Stomach smooth muscle (tissue), 2 donors: Measurements from ENCODE around the gene NUAK1.

ENCODE experiments used
- H3K27ac ChIP-seq: one replicate; pipeline ENCODE4 v1.7.0; 2013; ENCODE audit warnings: mild to moderate bottlenecking, low read length, inconsistent platforms
- H3K27me3 ChIP-seq, 2 donors: one replicate each; pipeline ENCODE4 v1.7.0; 2013; ENCODE audit warnings: low read length in 2 of 2; ENCODE audit not compliant: insufficient read depth in 2 of 2, control insufficient read depth in 1 of 2
- H3K36me3 ChIP-seq, 2 donors: one replicate each; pipeline ENCODE4 v1.7.0; 2013; ENCODE audit warnings: low read length in 2 of 2; ENCODE audit not compliant: control insufficient read depth in 2 of 2, insufficient read depth in 2 of 2
- H3K4me1 ChIP-seq: one replicate; pipeline ENCODE4 v1.7.0; 2013; ENCODE audit warnings: low read length; ENCODE audit not compliant: control insufficient read depth, insufficient read depth
- H3K4me3 ChIP-seq, 2 donors: one replicate each; pipeline ENCODE4 v1.7.0; 2013; ENCODE audit warnings: low read length in 2 of 2
- H3K9ac ChIP-seq, 2 donors: one replicate each; pipeline ENCODE4 v1.7.0; 2013; ENCODE audit warnings: low read length in 2 of 2, mild to moderate bottlenecking in 1 of 2
- H3K9me3 ChIP-seq, 2 donors: one replicate each; pipeline ENCODE4 v1.7.0; 2013; ENCODE audit warnings: low read length in 2 of 2; ENCODE audit not compliant: control insufficient read depth in 2 of 2
- donor health status: healthy.
- donor health status: Pancreatic carcinoma.

NUAK1 gene

GRCh38 chr12:106138633-106139421 lies at the start of gene NUAK1:
TSS of gene NUAK1 (minus strand) at chr12:106138954. CDS start at chr12:106138653, 301 bp downstream.
- no peaks in the 10 kb centered on the region for H3K36me3 ChIP-seq
- H3K4me1 ChIP-seq: peaks cover 61% of the 10 kb centered on the region
- no peaks in the 10 kb centered on the region for H3K9me3 ChIP-seq
- peak within 1 kb of the TSS; percentile 59 to 85 for H3K4me3 ChIP-seq
- H3K27me3 ChIP-seq: no peaks in the 10 kb centered on the region
- peak within 1 kb of the TSS; percentile 77 to 91 for H3K9ac ChIP-seq
- H3K27ac ChIP-seq: peak within 1 kb of the TSS; percentile 92

GRCh38 chr12:106188256-106188655 lies 49.5 kb upstream of the NUAK1 start:
- H3K4me1 ChIP-seq: peaks cover 2% of the 10 kb centered on the region
- no peak overlapping the region for H3K27ac ChIP-seq
- no peaks in the 10 kb centered on the region for H3K9me3 ChIP-seq
- no peak overlapping the region for H3K4me3 ChIP-seq
- H3K27me3 ChIP-seq: no peaks in the 10 kb centered on the region
- no peaks in the 10 kb centered on the region for H3K36me3 ChIP-seq
- no peak overlapping the region for H3K9ac ChIP-seq

- Histone ChIP-seq H3K27me3 (no peaks in the 10 kb centered on the region), H3K27ac (no peak overlapping the region), H3K9me3 (no peaks in the 10 kb centered on the region), H3K4me3 (no peak overlapping the region), H3K36me3 (no peaks in the 10 kb centered on the region), H3K4me1 (no peaks in the 10 kb centered on the region), H3K9ac (no peak overlapping the region)
These were observed 49.1 kb upstream of the NUAK1 start for GRCh38 chr12:106187842-106188241.

GRCh38 chr12:106187155-106187789 lies 48.5 kb upstream of the NUAK1 start:
- no peak overlapping the region for H3K27ac ChIP-seq
- no peaks in the 10 kb centered on the region for H3K9me3 ChIP-seq
- no peaks in the 10 kb centered on the region for H3K4me1 ChIP-seq
- H3K27me3 ChIP-seq: no peaks in the 10 kb centered on the region
- H3K4me3 ChIP-seq: no peak overlapping the region
- no peaks in the 10 kb centered on the region for H3K36me3 ChIP-seq
- H3K9ac ChIP-seq: no peak overlapping the region

GRCh38 chr12:106183735-106184134 lies 45.0 kb upstream of the NUAK1 start:
- H3K27ac ChIP-seq: no peak overlapping the region

GRCh38 chr12:106181401-106182114 lies 42.8 kb upstream of the NUAK1 start:
- no peak overlapping the region for H3K9ac ChIP-seq
- peaks cover 2% of the 10 kb centered on the region for H3K4me1 ChIP-seq
- H3K4me3 ChIP-seq: no peak overlapping the region
- no peaks in the 10 kb centered on the region for H3K9me3 ChIP-seq
- H3K36me3 ChIP-seq: no peaks in the 10 kb centered on the region
- peaks cover 0 to 3% of the 10 kb centered on the region in 2 donors for H3K27me3 ChIP-seq
- H3K27ac ChIP-seq: no peak overlapping the region

More at GRCh38 chr12:106183735-106184134, 45.0 kb upstream of the NUAK1 start:
- Histone ChIP-seq H3K4me1 (no peaks in the 10 kb centered on the region), H3K36me3 (no peaks in the 10 kb centered on the region), H3K4me3 (no peak overlapping the region), H3K9me3 (no peaks in the 10 kb centered on the region), H3K27me3 (no peaks in the 10 kb centered on the region), H3K9ac (no peak overlapping the region)

GRCh38 chr12:106179086-106179485 lies 40.3 kb upstream of the NUAK1 start:
- H3K27me3 ChIP-seq: peaks cover 0 to 3% of the 10 kb centered on the region in 2 donors
- peak overlapping the region; percentile 64 for H3K27ac ChIP-seq
- no peak overlapping the region for H3K9ac ChIP-seq
- no peaks in the 10 kb centered on the region for H3K36me3 ChIP-seq
- H3K4me3 ChIP-seq: no peak overlapping the region
- peaks cover 2% of the 10 kb centered on the region for H3K4me1 ChIP-seq
- no peaks in the 10 kb centered on the region for H3K9me3 ChIP-seq

- Histone ChIP-seq H3K27ac (peak overlapping the region; percentile 64), H3K4me1 (peaks cover 2% of the 10 kb centered on the region), H3K27me3 (peaks cover 0 to 3% of the 10 kb centered on the region in 2 donors), H3K36me3 (no peaks in the 10 kb centered on the region), H3K9ac (no peak overlapping the region), H3K4me3 (no peak overlapping the region), H3K9me3 (no peaks in the 10 kb centered on the region)
These were observed 39.8 kb upstream of the NUAK1 start for GRCh38 chr12:106178562-106178961.

- H3K27ac ChIP-seq: no peak overlapping the region
- H3K4me3 ChIP-seq: no peak overlapping the region
These were observed 37.8 kb upstream of the NUAK1 start for GRCh38 chr12:106176560-106176959.

GRCh38 chr12:106174876-106175275 lies 36.1 kb upstream of the NUAK1 start:
- Histone ChIP-seq H3K4me3 (no peak overlapping the region), H3K27me3 (peaks cover 0 to 3% of the 10 kb centered on the region in 2 donors), H3K9ac (no peak overlapping the region), H3K36me3 (no peaks in the 10 kb centered on the region), H3K9me3 (no peaks in the 10 kb centered on the region), H3K4me1 (peaks cover 5% of the 10 kb centered on the region), H3K27ac (no peak overlapping the region)

More at GRCh38 chr12:106176560-106176959, 37.8 kb upstream of the NUAK1 start:
- Histone ChIP-seq H3K9ac (no peak overlapping the region), H3K27me3 (peaks cover 0 to 3% of the 10 kb centered on the region in 2 donors), H3K9me3 (no peaks in the 10 kb centered on the region), H3K36me3 (no peaks in the 10 kb centered on the region), H3K4me1 (peaks cover 2% of the 10 kb centered on the region)
